Activated T-helper 17 cell treated with anti-CD3 and anti-CD28 coated beads, Interleukin-2, amount 50 U/mL, for 72 hours (primary cell): ENCODE data around the gene TMEM135. TPM values are rescaled to one million over a fixed set of nuclear protein-coding genes. Genes with fewer than 3 reads are reported as not detected.

ENCODE experiments used
- ATAC-seq: fragments of 150-1000 bp; cut with Tn5 transposase; replicated peaks from 2 replicates; pipeline ENCODE4 v1.10.0; 2021; ENCODE audit warnings: mild to moderate bottlenecking, moderate library complexity
- H3K27ac Mint-ChIP-seq: one replicate; pipeline ENCODE4 v1.8.0; 2022; ENCODE audit warnings: mixed read lengths
- H3K27me3 Mint-ChIP-seq: one replicate; pipeline ENCODE4 v1.8.0; 2022; ENCODE audit warnings: mixed read lengths
- H3K36me3 Mint-ChIP-seq: one replicate; pipeline ENCODE4 v1.8.0; 2022; ENCODE audit warnings: low read depth, mild to moderate bottlenecking, mixed read lengths
- H3K4me1 Mint-ChIP-seq: one replicate; pipeline ENCODE4 v1.8.0; 2022; ENCODE audit warnings: mixed read lengths
- H3K4me3 Mint-ChIP-seq: one replicate; pipeline ENCODE4 v1.8.0; 2022; ENCODE audit warnings: mild to moderate bottlenecking, mixed read lengths
- H3K9me3 Mint-ChIP-seq: one replicate; pipeline ENCODE4 v1.8.0; 2022; ENCODE audit warnings: mixed read lengths
- total RNA-seq, 2 donors: library from RNA; stranded (reverse); gene quantifications; one replicate each; pipeline ENCODE4 v1.2.3, GENCODE V29; 2022

Gene TMEM135
- total RNA-seq, 2 donors from 2014 or later: 19.8 to 34.7 TPM

GRCh38 chr11:87035976-87036583 is 1.7 kb upstream of the TMEM135 start:
- no peak overlapping the region for H3K4me3 Mint-ChIP-seq
- H3K27ac Mint-ChIP-seq: no peak overlapping the region
- no peaks in the 10 kb centered on the region for H3K27me3 Mint-ChIP-seq
- H3K9me3 Mint-ChIP-seq: no peaks in the 10 kb centered on the region
- H3K36me3 Mint-ChIP-seq: no peaks in the 10 kb centered on the region
- peaks cover 15% of the 10 kb centered on the region for H3K4me1 Mint-ChIP-seq
- no peak for ATAC-seq

DNA sequence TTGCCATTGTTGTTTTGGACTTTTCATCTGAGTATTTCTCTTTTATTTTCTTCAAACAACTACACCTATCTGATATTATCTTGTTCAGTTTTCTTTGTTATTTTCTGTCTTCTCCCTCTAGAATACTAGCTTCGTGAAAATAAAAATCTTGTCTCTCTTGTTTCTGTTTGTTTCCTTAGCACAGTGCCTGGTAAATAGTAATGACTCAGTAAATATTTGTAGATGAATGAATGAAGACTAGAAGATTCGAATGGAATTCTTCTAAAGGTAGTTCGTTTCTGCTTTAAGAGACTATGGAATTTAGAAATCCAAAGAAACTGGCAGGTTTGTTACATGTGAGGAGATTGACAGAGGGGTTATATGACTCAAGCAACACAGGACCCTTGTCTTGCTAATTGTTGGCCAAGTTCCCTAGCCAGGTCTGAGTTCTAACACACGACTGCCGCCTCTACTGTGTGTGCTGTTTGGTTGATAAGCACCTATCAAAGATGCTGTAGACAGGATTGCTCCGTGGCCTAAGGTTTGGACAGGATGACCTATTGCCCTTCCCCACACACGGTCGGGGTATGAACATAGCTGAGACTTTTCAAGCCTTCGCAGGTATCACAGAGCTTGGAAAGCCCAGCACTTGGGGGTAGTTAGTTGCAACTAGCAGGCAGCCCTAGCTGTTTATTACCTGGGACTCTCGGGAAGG is 831 bp upstream of the TMEM135 start:
- peak overlapping the region; percentile 97 for H3K27ac Mint-ChIP-seq
- ATAC-seq: peak; percentile 4

DNA sequence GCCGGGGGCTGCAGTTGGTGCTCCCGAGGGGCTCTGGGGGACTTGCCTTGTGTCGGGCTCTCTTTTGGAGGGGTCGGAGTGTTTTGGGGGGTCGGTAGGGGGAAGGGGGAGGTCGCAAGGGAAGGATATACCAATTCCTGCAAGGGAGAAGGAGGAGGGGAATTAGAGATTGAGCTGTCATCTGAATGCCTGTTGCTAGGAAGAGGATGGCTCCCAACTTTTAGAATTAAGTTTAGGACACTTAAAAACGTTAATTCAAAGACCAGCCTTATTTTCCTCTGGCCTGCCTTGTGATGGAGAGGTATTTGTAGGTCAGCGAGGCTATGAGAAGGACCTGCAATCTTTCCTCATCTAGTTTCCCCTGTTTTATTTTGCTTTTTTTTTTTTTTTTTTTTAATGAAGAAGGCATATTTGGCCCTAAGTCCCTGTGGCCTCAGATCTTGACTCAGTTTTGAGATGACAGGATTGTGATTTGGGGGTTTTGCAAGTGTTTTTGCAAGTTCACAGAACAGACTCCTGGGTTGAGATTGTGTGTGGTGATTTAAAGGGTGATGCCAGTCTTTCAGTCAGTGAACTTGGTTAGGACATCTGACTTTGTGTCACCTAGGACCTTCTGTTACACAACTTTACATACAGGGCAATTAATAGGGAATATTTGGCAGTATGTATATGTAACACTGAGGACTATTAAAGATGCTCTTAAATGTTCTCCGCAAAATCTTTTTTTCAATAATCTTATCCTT is 672 bp downstream of the TMEM135 start:
- Mint-ChIP-seq H3K27ac (peak overlapping the region; percentile 97), H3K9me3 (no peaks in the 10 kb centered on the region), H3K36me3 (peaks cover 10% of the 10 kb centered on the region), H3K4me1 (peaks cover 15% of the 10 kb centered on the region), H3K4me3 (peak overlapping the region; percentile 97), H3K27me3 (no peaks in the 10 kb centered on the region)
- no peak for ATAC-seq

More for the DNA sequence above, 831 bp upstream of the TMEM135 start:
- Mint-ChIP-seq H3K27me3 (no peaks in the 10 kb centered on the region), H3K9me3 (no peaks in the 10 kb centered on the region), H3K36me3 (no peaks in the 10 kb centered on the region), H3K4me1 (peaks cover 15% of the 10 kb centered on the region), H3K4me3 (peak overlapping the region; percentile 97)

DNA sequence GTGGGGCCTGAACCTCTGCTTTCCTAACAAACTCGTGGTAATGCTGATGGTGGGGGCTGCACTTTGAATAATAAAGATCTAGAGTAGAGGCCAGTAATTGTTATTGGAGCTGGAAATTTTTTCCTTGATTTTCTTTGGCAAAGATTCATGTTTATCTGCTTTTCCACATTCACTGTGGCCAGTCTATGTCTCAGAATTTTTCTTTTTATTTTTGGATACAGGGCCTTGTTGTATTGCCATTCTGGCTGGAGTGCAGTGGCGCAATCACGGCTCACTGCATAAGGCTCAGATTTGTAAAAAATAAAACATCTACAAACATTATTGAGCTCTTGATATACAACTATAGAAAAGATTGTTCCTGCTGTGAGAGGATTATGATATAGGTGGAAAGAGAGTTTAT is 1.6 kb downstream of the TMEM135 start:
- peaks cover 16% of the 10 kb centered on the region for H3K36me3 Mint-ChIP-seq
- no peak for ATAC-seq
- H3K4me3 Mint-ChIP-seq: peak overlapping the region; percentile 97
- peaks cover 15% of the 10 kb centered on the region for H3K4me1 Mint-ChIP-seq
- H3K9me3 Mint-ChIP-seq: no peaks in the 10 kb centered on the region
- H3K27ac Mint-ChIP-seq: no peak overlapping the region
- no peaks in the 10 kb centered on the region for H3K27me3 Mint-ChIP-seq

- no peak for ATAC-seq
- Mint-ChIP-seq H3K4me1 (peaks cover 5% of the 10 kb centered on the region), H3K4me3 (no peak overlapping the region), H3K27ac (no peak overlapping the region), H3K36me3 (peaks cover 21% of the 10 kb centered on the region), H3K27me3 (no peaks in the 10 kb centered on the region), H3K9me3 (no peaks in the 10 kb centered on the region)
Observed at GRCh38 chr11:87043894-87044293, 6.2 kb downstream of the TMEM135 start.

DNA sequence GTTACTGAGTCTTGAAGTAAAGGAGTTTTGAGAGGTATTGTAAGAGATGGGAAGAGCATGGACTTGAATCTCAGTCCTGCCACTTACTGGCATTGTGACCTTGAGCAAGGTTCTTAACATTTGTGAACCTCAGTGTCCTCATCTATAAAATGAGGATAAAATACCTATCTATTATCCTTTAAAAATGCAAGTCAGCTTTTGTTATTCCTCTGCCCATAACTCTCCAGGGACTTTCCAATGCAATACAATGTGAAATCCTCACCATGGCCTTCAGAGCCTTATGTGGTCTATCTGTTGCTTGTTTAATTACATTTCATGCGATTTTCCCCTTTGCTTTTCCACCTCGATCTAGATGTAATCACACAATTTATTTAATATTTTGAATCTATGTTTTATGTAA is 9.1 kb downstream of the TMEM135 start:
- no peak overlapping the region for H3K4me3 Mint-ChIP-seq
- ATAC-seq: no peak
- H3K9me3 Mint-ChIP-seq: no peaks in the 10 kb centered on the region
- H3K27ac Mint-ChIP-seq: no peak overlapping the region
- H3K27me3 Mint-ChIP-seq: no peaks in the 10 kb centered on the region
- H3K4me1 Mint-ChIP-seq: no peaks in the 10 kb centered on the region
- H3K36me3 Mint-ChIP-seq: peaks cover 21% of the 10 kb centered on the region

DNA sequence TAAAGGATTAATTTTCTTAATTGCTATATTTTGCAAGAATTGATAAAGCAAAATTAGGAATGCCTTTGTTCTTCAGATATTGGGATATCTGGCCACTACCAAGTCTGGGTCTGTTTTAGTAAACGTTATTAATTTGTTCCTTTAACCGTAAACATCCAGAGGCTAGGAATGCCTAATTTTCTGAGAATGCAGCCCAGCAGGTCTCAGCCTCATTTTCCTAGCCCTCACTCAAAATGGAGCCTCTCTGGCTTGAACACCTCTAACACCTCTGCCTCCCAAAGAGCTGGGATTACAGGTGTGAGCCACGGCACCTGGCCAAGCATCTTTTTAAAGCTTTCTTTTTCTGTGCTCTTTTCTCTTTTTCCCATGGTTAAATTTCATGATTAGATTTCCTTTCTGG is 18.4 kb downstream of the TMEM135 start:
- no peak overlapping the region for H3K27ac Mint-ChIP-seq
- H3K9me3 Mint-ChIP-seq: no peaks in the 10 kb centered on the region
- no peaks in the 10 kb centered on the region for H3K27me3 Mint-ChIP-seq
- no peaks in the 10 kb centered on the region for H3K36me3 Mint-ChIP-seq
- no peak overlapping the region for H3K4me3 Mint-ChIP-seq
- ATAC-seq: no peak
- H3K4me1 Mint-ChIP-seq: peaks cover 14% of the 10 kb centered on the region

DNA sequence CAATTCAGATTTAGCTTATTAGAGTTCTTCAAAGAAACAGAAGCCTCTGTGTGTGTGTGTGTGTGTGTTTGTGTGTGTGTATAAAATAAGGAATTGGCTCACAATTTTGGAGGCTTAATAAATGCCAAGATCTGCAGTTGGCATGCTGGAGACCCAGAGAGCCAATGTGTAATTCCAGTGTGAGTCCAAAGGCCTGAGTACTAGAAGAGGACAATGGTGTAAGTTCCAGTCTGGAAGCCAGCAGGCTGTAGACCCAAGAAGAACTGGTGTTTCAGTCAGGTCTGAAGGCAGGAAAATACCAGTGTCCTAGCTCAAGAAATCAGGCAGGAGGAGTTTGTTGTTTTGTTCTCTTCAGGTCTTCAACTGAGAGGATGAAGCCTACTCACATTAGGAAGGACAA is 20.0 kb downstream of the TMEM135 start:
- no peaks in the 10 kb centered on the region for H3K27me3 Mint-ChIP-seq
- no peak overlapping the region for H3K27ac Mint-ChIP-seq
- no peaks in the 10 kb centered on the region for H3K9me3 Mint-ChIP-seq
- H3K4me3 Mint-ChIP-seq: no peak overlapping the region
- no peak for ATAC-seq
- H3K4me1 Mint-ChIP-seq: peaks cover 14% of the 10 kb centered on the region
- no peaks in the 10 kb centered on the region for H3K36me3 Mint-ChIP-seq

DNA sequence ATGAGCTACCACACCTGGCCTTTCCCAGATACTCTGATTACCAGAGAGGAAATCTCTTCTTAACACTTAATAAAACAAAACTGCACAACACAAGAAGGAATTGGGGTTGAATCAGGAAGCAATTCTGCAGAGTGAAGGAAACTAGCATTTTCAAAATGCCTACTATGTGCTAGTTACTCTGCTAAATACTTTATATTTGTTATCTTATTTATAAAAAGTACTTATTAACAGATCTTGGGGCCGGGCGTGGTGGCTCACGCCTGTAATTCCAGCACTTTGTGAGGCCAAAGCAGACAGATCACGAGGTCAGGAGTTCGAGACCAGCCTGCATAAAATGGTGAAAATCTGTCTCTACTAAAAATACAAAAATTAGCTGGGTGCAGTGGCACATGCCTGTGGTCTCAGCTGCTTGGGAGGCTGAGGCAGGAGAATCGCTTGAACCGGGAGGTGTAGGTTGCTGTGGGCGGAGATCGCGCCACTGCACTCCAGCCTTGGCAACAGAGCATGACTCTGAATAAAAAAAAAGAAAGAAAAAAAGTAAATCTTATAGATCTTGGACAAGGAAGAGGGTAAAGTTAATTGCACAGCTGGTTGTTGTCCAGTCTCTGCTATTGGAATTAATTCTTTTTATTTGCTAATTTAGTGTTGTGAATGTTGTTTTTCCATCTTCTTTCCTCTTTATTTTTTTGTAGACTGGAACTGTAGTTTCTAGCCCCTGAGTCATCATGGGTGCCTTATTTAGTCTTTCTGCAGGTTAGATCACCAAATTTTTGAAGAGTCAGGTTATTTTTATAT is 22.1 kb downstream of the TMEM135 start:
- H3K4me3 Mint-ChIP-seq: no peak overlapping the region
- H3K27ac Mint-ChIP-seq: peak overlapping the region; percentile 55
- no peak for ATAC-seq
- no peaks in the 10 kb centered on the region for H3K36me3 Mint-ChIP-seq
- no peaks in the 10 kb centered on the region for H3K9me3 Mint-ChIP-seq
- H3K27me3 Mint-ChIP-seq: no peaks in the 10 kb centered on the region
- H3K4me1 Mint-ChIP-seq: peaks cover 14% of the 10 kb centered on the region

- H3K4me3 Mint-ChIP-seq: no peak overlapping the region
- no peaks in the 10 kb centered on the region for H3K36me3 Mint-ChIP-seq
- no peaks in the 10 kb centered on the region for H3K9me3 Mint-ChIP-seq
- ATAC-seq: no peak
- no peak overlapping the region for H3K27ac Mint-ChIP-seq
- no peaks in the 10 kb centered on the region for H3K27me3 Mint-ChIP-seq
- H3K4me1 Mint-ChIP-seq: peaks cover 10% of the 10 kb centered on the region
Observed at GRCh38 chr11:87061766-87062165, 24.0 kb downstream of the TMEM135 start.

DNA sequence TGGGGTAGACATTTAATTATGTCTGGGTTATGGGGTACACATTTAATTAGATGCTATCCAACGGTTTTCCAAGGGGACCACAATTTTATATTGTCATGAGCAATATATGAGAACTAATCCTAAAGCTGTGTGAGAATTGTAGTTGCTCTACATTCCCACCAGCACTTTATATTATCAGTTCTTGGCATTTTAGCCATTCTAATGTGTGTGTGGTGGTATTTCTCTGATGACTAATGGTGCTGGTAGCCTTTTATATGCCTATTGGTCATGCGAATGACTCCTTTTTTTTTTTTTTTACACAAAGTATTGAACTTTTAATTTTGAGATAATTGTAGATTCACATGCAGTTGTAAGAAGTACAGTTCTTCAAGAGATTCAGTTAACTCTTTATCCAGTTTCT is 26.2 kb downstream of the TMEM135 start:
- ATAC-seq: no peak
- H3K4me1 Mint-ChIP-seq: peaks cover 10% of the 10 kb centered on the region
- H3K4me3 Mint-ChIP-seq: no peak overlapping the region
- H3K27me3 Mint-ChIP-seq: no peaks in the 10 kb centered on the region
- H3K36me3 Mint-ChIP-seq: no peaks in the 10 kb centered on the region
- no peak overlapping the region for H3K27ac Mint-ChIP-seq
- no peaks in the 10 kb centered on the region for H3K9me3 Mint-ChIP-seq

GRCh38 chr11:87072787-87073186 is 35.1 kb downstream of the TMEM135 start:
- ATAC-seq: no peak
- Mint-ChIP-seq H3K27ac (no peak overlapping the region), H3K4me3 (no peak overlapping the region), H3K4me1 (no peaks in the 10 kb centered on the region), H3K9me3 (no peaks in the 10 kb centered on the region), H3K36me3 (peaks cover 8% of the 10 kb centered on the region), H3K27me3 (no peaks in the 10 kb centered on the region)

- no peak for ATAC-seq
- Mint-ChIP-seq H3K36me3 (peaks cover under 1% of the 10 kb centered on the region), H3K27ac (no peak overlapping the region), H3K4me1 (peaks cover 3% of the 10 kb centered on the region), H3K4me3 (no peak overlapping the region), H3K27me3 (no peaks in the 10 kb centered on the region), H3K9me3 (no peaks in the 10 kb centered on the region)
Observed at GRCh38 chr11:87076260-87076783, 38.6 kb downstream of the TMEM135 start.

- Mint-ChIP-seq H3K27ac (peak overlapping the region; percentile 30), H3K9me3 (no peaks in the 10 kb centered on the region), H3K36me3 (no peaks in the 10 kb centered on the region), H3K27me3 (no peaks in the 10 kb centered on the region), H3K4me1 (peaks cover 9% of the 10 kb centered on the region), H3K4me3 (no peak overlapping the region)
- no peak for ATAC-seq
Observed at GRCh38 chr11:87076874-87077429, 39.2 kb downstream of the TMEM135 start.
